HEK293T (cell line): ENCODE results near the gene NINL.

Experiments
- CTCF ChIA-PET: fragments of 350-600 bp; formaldehyde crosslinking; extraction: SDS; loops from one replicate; lab custom pipeline; 2021; ENCODE audit warnings: antibody characterized with exemption, inconsistent platforms; lab: Yijun Ruan, JAX
- POLR2A ChIA-PET: fragments of 350-600 bp; formaldehyde crosslinking; extraction: SDS; loops from one replicate; lab custom pipeline; 2020; ENCODE audit warnings: antibody characterized with exemption, inconsistent platforms; lab: Yijun Ruan, JAX
- DNase-seq: peaks from one replicate; pipeline ENCODE4 v3.0.0; 2012; ENCODE audit warnings: mixed read lengths; ENCODE audit errors: extremely low spot score
- ARNT ChIP-seq: fragments of 450-650 bp; IDR thresholded peaks from 2 replicates; pipeline ENCODE4 v1.6.1; 2017; ENCODE audit warnings: mild to moderate bottlenecking
- BHLHE40 ChIP-seq: fragments of 450-650 bp; IDR thresholded peaks from 2 replicates; pipeline ENCODE4 v1.6.1; 2016; ENCODE audit warnings: mild to moderate bottlenecking, moderate library complexity, borderline replicate concordance
- CTBP1 ChIP-seq: fragments of 450-650 bp; IDR thresholded peaks from 2 replicates; pipeline ENCODE4 v1.6.1; 2016; ENCODE audit warnings: borderline replicate concordance
- ELF4 ChIP-seq: fragments of 450-650 bp; IDR thresholded peaks from 2 replicates; pipeline ENCODE4 v1.6.1; 2017; ENCODE audit warnings: antibody characterized with exemption
- FOXA1 ChIP-seq: fragments of 450-650 bp; IDR thresholded peaks from 2 replicates; pipeline ENCODE4 v1.6.1; 2016; ENCODE audit warnings: mild to moderate bottlenecking
- FOXK2 ChIP-seq: fragments of 450-650 bp; IDR thresholded peaks from 2 replicates; pipeline ENCODE4 v1.6.1; 2016; ENCODE audit warnings: mild to moderate bottlenecking
- FOXM1 ChIP-seq: fragments of 450-650 bp; IDR thresholded peaks from 2 replicates; pipeline ENCODE4 v1.6.1; 2017; ENCODE audit warnings: mild to moderate bottlenecking, borderline replicate concordance
- HDGF ChIP-seq: fragments of 450-650 bp; IDR thresholded peaks from 2 replicates; pipeline ENCODE4 v1.6.1; 2017; ENCODE audit warnings: antibody characterized with exemption, borderline replicate concordance
- L3MBTL2 ChIP-seq: fragments of 450-650 bp; conservative IDR thresholded peaks from 2 replicates; pipeline ENCODE4 v1.6.1; 2016; ENCODE audit warnings: mild to moderate bottlenecking
- LEF1 ChIP-seq: fragments of 450-650 bp; IDR thresholded peaks from 2 replicates; pipeline ENCODE4 v1.6.1; 2017; ENCODE audit warnings: mild to moderate bottlenecking, borderline replicate concordance
- NFRKB ChIP-seq: fragments of 450-650 bp; IDR thresholded peaks from 2 replicates; pipeline ENCODE4 v1.6.1; 2016; ENCODE audit warnings: mild to moderate bottlenecking, moderate library complexity
- SP1 ChIP-seq: fragments of 450-650 bp; IDR thresholded peaks from 2 replicates; pipeline ENCODE4 v1.6.1; 2017
- SUZ12 ChIP-seq: fragments of 450-650 bp; IDR thresholded peaks from 2 replicates; pipeline ENCODE4 v1.6.1; 2016; ENCODE audit warnings: mild to moderate bottlenecking
- TARDBP ChIP-seq: fragments of 450-650 bp; IDR thresholded peaks from 2 replicates; pipeline ENCODE4 v1.6.1; 2016
- ZNF384 ChIP-seq: fragments of 450-650 bp; IDR thresholded peaks from 2 replicates; pipeline ENCODE4 v1.6.1; 2016
- TF ChIP-seq, protein P1 (sequence below): fragments of 450-650 bp; IDR thresholded peaks from 2 replicates; pipeline ENCODE4 v1.6.1; 2016

The NINL gene

GRCh38 chr20:25514747-25515340 lies 70.5 kb downstream of the NINL start:
- ChIA-PET CTCF (no interaction called here), POLR2A (no interaction called here)
- DNase-seq, result no peak
- TF ChIP-seq ZNF384, result no peak
- no peak for TF ChIP-seq SUZ12
- no peak for TF ChIP-seq FOXK2
- no peak for TF ChIP-seq CTBP1
- no peak for TF ChIP-seq HDGF
- TF ChIP-seq ELF4, result no peak
- TF ChIP-seq LEF1, result no peak
- TF ChIP-seq TARDBP, result no peak
- TF ChIP-seq FOXM1, result no peak
- TF ChIP-seq, protein P1, sequence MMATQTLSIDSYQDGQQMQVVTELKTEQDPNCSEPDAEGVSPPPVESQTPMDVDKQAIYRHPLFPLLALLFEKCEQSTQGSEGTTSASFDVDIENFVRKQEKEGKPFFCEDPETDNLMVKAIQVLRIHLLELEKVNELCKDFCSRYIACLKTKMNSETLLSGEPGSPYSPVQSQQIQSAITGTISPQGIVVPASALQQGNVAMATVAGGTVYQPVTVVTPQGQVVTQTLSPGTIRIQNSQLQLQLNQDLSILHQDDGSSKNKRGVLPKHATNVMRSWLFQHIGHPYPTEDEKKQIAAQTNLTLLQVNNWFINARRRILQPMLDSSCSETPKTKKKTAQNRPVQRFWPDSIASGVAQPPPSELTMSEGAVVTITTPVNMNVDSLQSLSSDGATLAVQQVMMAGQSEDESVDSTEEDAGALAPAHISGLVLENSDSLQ, result no peak

- TF ChIP-seq ELF4 (no peak), FOXM1 (no peak), HDGF (no peak), BHLHE40 (no peak), FOXA1 (no peak), SUZ12 (no peak)
- DNase-seq, result no peak
- ChIA-PET CTCF (no interaction called here), POLR2A (no interaction called here)
Measured at GRCh38 chr20:25514195-25514594, 71.1 kb downstream of the NINL start.

DNA sequence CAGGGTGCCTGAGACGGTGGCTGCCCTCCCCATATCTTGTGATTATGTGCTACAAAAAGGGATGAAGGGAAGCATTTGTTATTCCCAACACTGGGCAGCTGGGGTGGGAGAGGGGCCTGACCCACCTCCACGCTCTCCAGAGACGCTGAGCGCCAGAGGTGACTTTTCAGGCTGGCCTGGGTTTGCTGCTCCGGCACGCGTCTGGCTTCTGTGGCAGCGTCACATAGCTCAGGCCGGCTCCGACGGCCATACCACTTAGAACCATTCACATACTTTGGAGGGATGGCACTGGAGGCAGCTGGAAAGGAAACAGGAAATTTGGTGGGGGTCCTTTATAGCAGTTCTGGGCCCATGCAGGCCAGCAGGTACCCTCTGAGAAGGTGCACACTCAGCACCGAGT lies 72.6 kb downstream of the NINL start:
- CTCF ChIA-PET, result no interaction called here
- no peak for TF ChIP-seq CTBP1
- POLR2A ChIA-PET, result no interaction called here
- DNase-seq, result no peak

DNA sequence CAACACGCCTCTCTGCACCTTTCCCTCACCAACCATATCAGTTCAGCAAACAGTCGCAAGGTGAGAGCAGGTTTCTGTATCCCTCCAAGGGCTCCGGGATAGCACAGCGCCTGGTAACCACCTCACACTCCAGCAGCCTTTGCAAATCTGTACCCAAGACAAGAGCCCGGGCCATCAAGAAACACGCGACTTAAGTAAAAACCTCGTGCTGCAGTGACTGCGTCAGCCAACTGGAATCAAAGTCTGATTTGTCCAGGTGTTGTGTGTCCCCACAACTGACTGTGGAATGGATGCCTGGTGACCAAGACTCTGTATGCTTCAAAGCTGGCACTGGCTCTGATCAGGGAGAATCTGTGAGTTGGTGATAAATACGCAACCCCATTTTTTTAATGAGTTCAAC lies 74.1 kb downstream of the NINL start:
- ChIA-PET CTCF (no interaction called here), POLR2A (no interaction called here)
- no peak for TF ChIP-seq HDGF
- no peak for TF ChIP-seq TARDBP
- no peak for TF ChIP-seq L3MBTL2
- TF ChIP-seq, protein P1, result no peak
- no peak for TF ChIP-seq SUZ12
- TF ChIP-seq SP1, result no peak
- DNase-seq, result no peak

GRCh38 chr20:25510721-25511120 lies 74.6 kb downstream of the NINL start:
- no peak for DNase-seq
- ChIA-PET POLR2A (no interaction called here), CTCF (no interaction called here)
- no peak for TF ChIP-seq FOXK2
- no peak for TF ChIP-seq ARNT
- TF ChIP-seq SP1, result no peak
- TF ChIP-seq FOXM1, result no peak
- TF ChIP-seq TARDBP, result no peak
- no peak for TF ChIP-seq BHLHE40
- no peak for TF ChIP-seq CTBP1
- TF ChIP-seq FOXA1, result no peak
- no peak for TF ChIP-seq ELF4
- TF ChIP-seq L3MBTL2, result no peak
- no peak for TF ChIP-seq NFRKB
- no peak for TF ChIP-seq ZNF384
- TF ChIP-seq, protein P1, result no peak
- no peak for TF ChIP-seq LEF1
- no peak for TF ChIP-seq HDGF

DNA sequence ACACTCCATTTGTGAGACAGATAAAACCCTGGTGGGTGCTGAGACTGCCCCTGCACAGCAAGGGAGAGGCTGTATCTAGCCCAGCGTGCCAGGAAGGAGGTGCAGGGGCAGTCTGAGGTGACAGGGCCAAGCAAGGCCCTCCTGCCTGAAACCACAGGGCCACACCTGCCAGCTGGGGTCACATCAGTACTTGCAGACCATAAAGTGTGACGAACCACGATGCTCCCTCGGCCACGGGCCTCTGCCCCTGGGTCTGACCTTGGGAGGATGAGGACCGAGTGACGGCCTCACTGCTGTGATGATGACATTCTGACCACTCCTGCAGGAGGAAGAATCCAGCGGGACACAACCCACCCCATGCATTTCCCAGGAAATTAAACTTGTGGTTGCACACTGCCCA lies 75.1 kb downstream of the NINL start:
- TF ChIP-seq FOXA1 (no peak), BHLHE40 (no peak), SP1 (no peak), L3MBTL2 (no peak), TARDBP (no peak), FOXM1 (no peak)
- TF ChIP-seq, protein P1, result no peak
- DNase-seq, result no peak
- ChIA-PET POLR2A (no interaction called here), CTCF (no interaction called here)

GRCh38 chr20:25509084-25509483 lies 76.2 kb downstream of the NINL start:
- no peak for DNase-seq
- ChIA-PET POLR2A (no interaction called here), CTCF (no interaction called here)
- TF ChIP-seq CTBP1 (no peak), SP1 (no peak), BHLHE40 (no peak), TARDBP (no peak), HDGF (no peak), ZNF384 (no peak), LEF1 (no peak), FOXA1 (no peak)
- TF ChIP-seq, protein P1, result no peak
